Kidney (tissue), 14 donors: Measurements from ENCODE around the gene TSPAN15. TPM values are rescaled to one million over a fixed set of nuclear protein-coding genes. Genes with fewer than 3 reads are reported as not detected.

Source experiments
- DNase-seq, 5 donors: peaks; one replicate each; pipeline ENCODE4 v3.0.0-alpha.2; 2013 to 2020
- FAIRE-seq: peaks from 2 replicates; lab custom pipeline; 2012; peaks lifted over from hg19 to GRCh38; lab: Jason Lieb, UNC
- H3K27ac ChIP-seq, 2 donors: one replicate each; pipeline ENCODE4 v1.7.0; 2013; ENCODE audit warnings: low read depth in 2 of 2, low read length in 2 of 2, inconsistent platforms in 1 of 2
- H3K27me3 ChIP-seq: one replicate; pipeline ENCODE4 v1.7.1; 2013; ENCODE audit warnings: low read length, inconsistent platforms; ENCODE audit not compliant: control insufficient read depth, insufficient read depth
- H3K36me3 ChIP-seq, 3 donors: one replicate each; pipeline versions ENCODE4 v1.7.0 to v1.7.1; 2013; ENCODE audit warnings: low read length in 3 of 3, control low read depth in 1 of 3, inconsistent platforms in 1 of 3; ENCODE audit not compliant: insufficient read depth in 3 of 3, control insufficient read depth in 2 of 3
- H3K4me1 ChIP-seq, 3 donors: one replicate each; pipeline versions ENCODE4 v1.7.0 to v1.7.1; 2013; ENCODE audit warnings: low read length in 3 of 3, inconsistent platforms in 1 of 3, low read depth in 1 of 3; ENCODE audit not compliant: control insufficient read depth in 2 of 3, insufficient read depth in 2 of 3
- H3K4me3 ChIP-seq, 3 donors: one replicate each; pipeline versions ENCODE4 v1.7.0 to v1.8.1; 2013; ENCODE audit warnings: low read length in 3 of 3, control low read depth in 1 of 3, inconsistent platforms in 1 of 3
- H3K9ac ChIP-seq, 3 donors: one replicate each; pipeline versions ENCODE4 v1.7.0 to v1.7.1; 2013; ENCODE audit warnings: low read length in 3 of 3, control low read depth in 1 of 3, inconsistent platforms in 1 of 3
- H3K9me3 ChIP-seq, 3 donors: one replicate each; pipeline versions ENCODE4 v1.7.0 to v1.7.1; 2013; ENCODE audit warnings: low read length in 3 of 3, control low read depth in 1 of 3, inconsistent platforms in 1 of 3; ENCODE audit not compliant: control insufficient read depth in 2 of 3, insufficient read depth in 1 of 3
- intact Hi-C: fragments of 100-400 bp; cut with DNase I; formaldehyde crosslinking; loops from one replicate; pipeline ENCODE4 v1.11.1; 2022
- polyA plus RNA-seq: library from polyadenylated mRNA; stranded (reverse); fragments of 350-450 nt; fragmentation: Illumina TruSeq; extraction: RNeasy Lipid Tissue Mini Kit (QIAGEN cat#74804); gene quantifications from one replicate; pipeline ENCODE4 v1.2.3, GENCODE V29; 2014; ENCODE audit warnings: low read depth, low replicate concordance; ENCODE audit not compliant: insufficient read depth
- total RNA-seq: library from RNA; stranded (reverse); fragmentation: NEBNext Ultra II Directional; extraction: Animal tissue kit (Norgen Biotek cat#: 25700); gene quantifications from one replicate; pipeline ENCODE4 v1.2.1, GENCODE V29; 2021
- TF ChIP-seq, protein P1 (sequence below): IDR thresholded peaks from 3 replicates; pipeline ENCODE4 v1.5.1; 2012; ENCODE audit warnings: mild to moderate bottlenecking, moderate library complexity, borderline replicate concordance; ENCODE audit not compliant: insufficient read depth; ENCODE audit errors: extremely low read depth
- donor health status: control.
- donor health status: control.
- donor health status: control.
- donor health status: control.
- donor health status: control.
- donor health status: DM: yes; HTN: yes; CAD: no.
- donor health status: Normal renal cell carcinoma (clear cell type).

Gene TSPAN15
- total and polyA plus RNA-seq, 2 donors from 2014 or later = 28.2 to 65.4 TPM

DNA sequence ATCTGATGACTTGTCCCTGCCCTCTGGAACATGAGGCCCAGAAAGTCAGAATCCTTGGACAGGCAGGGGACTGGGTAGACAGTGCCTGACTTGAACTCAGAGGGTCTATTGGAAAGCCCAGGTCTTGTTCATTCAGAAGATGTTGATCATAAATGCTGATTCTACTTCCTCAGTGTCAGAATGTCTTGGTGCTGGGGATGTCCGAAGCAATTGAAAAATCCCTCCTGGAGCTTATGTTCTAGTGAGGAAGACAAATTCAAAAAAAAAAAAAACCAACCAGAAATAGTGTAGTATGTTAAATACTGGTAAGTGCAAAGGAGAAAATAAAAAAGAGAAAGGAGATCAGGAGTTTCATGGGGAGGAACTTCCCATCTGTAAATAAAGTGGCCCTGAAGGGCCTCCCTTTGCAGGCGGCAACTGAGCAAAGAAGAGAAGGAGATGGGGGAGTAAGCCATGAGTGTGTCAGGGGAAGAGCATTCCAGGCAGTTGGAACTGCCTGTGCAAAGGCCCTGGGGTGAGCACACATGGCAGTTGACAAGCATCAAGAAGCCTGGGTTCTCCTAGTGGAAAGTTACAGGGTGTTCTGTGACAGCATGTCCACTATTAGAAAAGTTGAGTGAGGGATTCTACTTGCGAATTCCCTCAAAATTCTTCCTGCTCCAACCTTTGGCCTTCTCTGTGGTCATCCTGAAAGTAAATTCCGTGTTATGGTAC lies 30.7 kb downstream of the TSPAN15 start:
- Histone ChIP-seq H3K27me3 (no peaks in the 10 kb centered on the region), H3K9ac (no peak overlapping the region), H3K36me3 (no peaks in the 10 kb centered on the region), H3K4me1 (peaks cover 0 to 28% (median 24%) of the 10 kb centered on the region in 3 donors), H3K27ac (peak overlapping the region; percentile 59 to 63), H3K4me3 (no peak overlapping the region), H3K9me3 (no peaks in the 10 kb centered on the region)
- intact Hi-C loops = no loop called here
- FAIRE-seq (no peak), DNase-seq (no peak)
- TF ChIP-seq, protein P1, sequence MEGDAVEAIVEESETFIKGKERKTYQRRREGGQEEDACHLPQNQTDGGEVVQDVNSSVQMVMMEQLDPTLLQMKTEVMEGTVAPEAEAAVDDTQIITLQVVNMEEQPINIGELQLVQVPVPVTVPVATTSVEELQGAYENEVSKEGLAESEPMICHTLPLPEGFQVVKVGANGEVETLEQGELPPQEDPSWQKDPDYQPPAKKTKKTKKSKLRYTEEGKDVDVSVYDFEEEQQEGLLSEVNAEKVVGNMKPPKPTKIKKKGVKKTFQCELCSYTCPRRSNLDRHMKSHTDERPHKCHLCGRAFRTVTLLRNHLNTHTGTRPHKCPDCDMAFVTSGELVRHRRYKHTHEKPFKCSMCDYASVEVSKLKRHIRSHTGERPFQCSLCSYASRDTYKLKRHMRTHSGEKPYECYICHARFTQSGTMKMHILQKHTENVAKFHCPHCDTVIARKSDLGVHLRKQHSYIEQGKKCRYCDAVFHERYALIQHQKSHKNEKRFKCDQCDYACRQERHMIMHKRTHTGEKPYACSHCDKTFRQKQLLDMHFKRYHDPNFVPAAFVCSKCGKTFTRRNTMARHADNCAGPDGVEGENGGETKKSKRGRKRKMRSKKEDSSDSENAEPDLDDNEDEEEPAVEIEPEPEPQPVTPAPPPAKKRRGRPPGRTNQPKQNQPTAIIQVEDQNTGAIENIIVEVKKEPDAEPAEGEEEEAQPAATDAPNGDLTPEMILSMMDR = no peak

DNA sequence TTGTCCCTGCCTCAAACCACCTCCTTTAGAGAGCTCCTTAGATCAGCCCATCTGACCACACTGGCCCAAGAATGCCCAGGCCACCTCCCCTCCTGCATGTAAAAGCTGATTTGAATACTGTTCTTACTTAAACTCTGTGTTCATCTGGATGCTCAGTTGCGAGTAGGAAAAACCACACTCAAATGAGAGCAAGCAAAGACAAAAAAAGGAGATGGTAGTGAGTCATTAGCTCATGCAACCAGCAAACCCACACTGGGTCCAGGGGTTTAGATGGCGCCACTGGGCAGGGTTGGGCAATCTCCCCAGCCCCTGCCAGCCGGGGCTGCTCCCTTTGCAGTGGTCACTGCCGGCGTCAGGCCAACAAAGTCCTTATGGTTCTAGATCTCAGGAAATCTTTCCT lies 32.7 kb downstream of the TSPAN15 start:
- intact Hi-C loops = no loop called here
- Histone ChIP-seq H3K4me1 (peaks cover 0 to 31% (median 28%) of the 10 kb centered on the region in 3 donors), H3K9ac (no peak overlapping the region), H3K36me3 (no peaks in the 10 kb centered on the region), H3K27me3 (no peaks in the 10 kb centered on the region), H3K9me3 (no peaks in the 10 kb centered on the region), H3K27ac (no peak overlapping the region), H3K4me3 (no peak overlapping the region)
- TF ChIP-seq, protein P1 = no peak
- no peak for FAIRE-seq
- no peak for DNase-seq

DNA sequence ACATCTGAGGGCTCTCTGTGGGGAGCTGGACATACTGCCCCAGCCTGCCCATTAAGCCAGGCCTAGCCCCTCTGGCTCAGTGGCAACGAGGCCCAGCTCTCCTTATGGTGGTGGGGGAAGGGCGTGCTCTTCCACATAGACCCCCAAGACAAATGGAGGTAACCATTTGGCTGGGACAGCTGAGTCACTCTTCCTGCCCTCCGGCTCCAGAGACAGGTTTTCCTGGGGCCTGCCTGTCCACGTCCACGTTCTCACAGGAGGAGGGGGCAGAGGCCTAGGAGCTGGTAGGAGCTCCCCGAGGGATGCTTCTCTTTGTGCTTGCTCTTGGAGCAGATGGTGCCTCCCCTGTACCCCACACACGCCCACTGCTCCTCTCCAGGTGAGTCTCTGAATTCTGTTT lies 33.5 kb downstream of the TSPAN15 start:
- FAIRE-seq = no peak
- intact Hi-C loops = no loop called here
- Histone ChIP-seq H3K27me3 (no peaks in the 10 kb centered on the region), H3K9me3 (no peaks in the 10 kb centered on the region), H3K4me1 (peaks cover 0 to 28% (median 24%) of the 10 kb centered on the region in 3 donors), H3K9ac (no peak overlapping the region), H3K36me3 (no peaks in the 10 kb centered on the region), H3K4me3 (no peak overlapping the region), H3K27ac (no peak overlapping the region)
- TF ChIP-seq, protein P1 = no peak
- no peak for DNase-seq
